Measurements from ENCODE around the gene LRRC46. TPM values are rescaled to one million over a fixed set of nuclear protein-coding genes. Genes with fewer than 3 reads are reported as not detected.

LRRC46 gene
- total and polyA plus RNA-seq, 10 of the 15 experiments (the other 5 are each of a cell fraction or from before 2014, with no cell fraction given) = 0.15 to 1.8 (median 0.38) TPM; not detected in 1

- FAIRE-seq = no peak
- 25% methylated on average over 4 of the region's 4 CpGs for whole genome bisulfite sequencing (ENCODE audit: insufficient coverage, insufficient replicate concordance, low lambda C conversion rate, missing lambda C conversion rate)
Observed at GRCh38 chr17:47844814-47845715, 13.6 kb downstream of the LRRC46 start.

More at GRCh38 chr17:47844814-47845715, 13.6 kb downstream of the LRRC46 start:
- RAD21 ChIA-PET (ENCODE audit: unreplicated experiment) = interaction anchor here (0.6 to 7.7 kb wide), 3 partner anchors 44 to 173 kb away, joined by 3 to 206 read pairs (median 8); no protein-coding TSS in a partner anchor
- SMC1A ChIA-PET (ENCODE audit: uncharacterized antibody, unreplicated experiment) = interaction anchor here (1.0 to 13.1 kb wide), 7 partner anchors 44 to 174 kb away, joined by 3 to 231 read pairs (median 4); partner anchors contain the start of genes CDK5RAP3, PNPO and SP2
- H3K79me2 ChIP-seq (ENCODE audit: control insufficient read depth, insufficient read depth, low read length) = no peaks in the 10 kb centered on the region
- peaks cover 10 to 13% of the 10 kb centered on the region in 2 experiments for H3K27me3 ChIP-seq (replicated peaks in 1 of 2; ENCODE audit: control insufficient read depth in 2 of 2, insufficient read depth in 2 of 2, low read length in 1 of 2)
- TF ChIP-seq PBX3 (IDR thresholded peaks at IDR 0.05; ENCODE audit: insufficient replicate concordance, low read depth, low read length) = no peak
- no peak for TF ChIP-seq SREBF2 (IDR thresholded peaks at IDR 0.05; ENCODE audit: low read length)
- no peak for TF ChIP-seq USF1 (IDR thresholded peaks at IDR 0.05; ENCODE audit: borderline replicate concordance, extremely low read length, insufficient read depth, low read depth, low read length)
- no peak for TF ChIP-seq RELB (IDR thresholded peaks at IDR 0.05; ENCODE audit: low read depth)
- no peak for TF ChIP-seq ZBTB4 (CRISPR knock-in tag; IDR thresholded peaks at IDR 0.05)
- TF ChIP-seq CTCF (IDR thresholded peaks at IDR 0.05 in 2 of 3, conservative IDR thresholded peaks at IDR 0.05 in 1 of 3; ENCODE audit: control insufficient read depth in 2 of 3, extremely low read depth in 1 of 3, insufficient read depth in 1 of 3, low read depth in 3 of 3, low read length in 3 of 3) = 0 out of 6 replicates have a peak, but pooled peaks of 1 of the 3 experiments have one; percentile 22
- H3K4me2 ChIP-seq (ENCODE audit: control insufficient read depth, insufficient read depth) = no peak overlapping the region
- ATAC-seq (no peak), DNase-seq (ENCODE audit: low read depth, low spot score) (no peak)
- intact Hi-C loops (cut with micrococcal nuclease; ENCODE audit: unreplicated experiment) = no loop called here
- H3K4me3 ChIP-seq = no peak overlapping the region
- no TSS peak for BruUV-seq (replicated peaks)
- H3K36me3 ChIP-seq (ENCODE audit: control insufficient read depth in 2 of 2, insufficient read depth in 2 of 2, low read length in 1 of 2) = no peaks in the 10 kb centered on the region
- H3K27ac ChIP-seq (ENCODE audit: control insufficient read depth, insufficient read depth) = no peak overlapping the region
- peaks cover 21% of the 10 kb centered on the region for H3K4me1 ChIP-seq (ENCODE audit: control insufficient read depth, insufficient read depth, low read length)
- no peaks in the 10 kb centered on the region for H3K9me3 ChIP-seq (replicated peaks; ENCODE audit: control insufficient read depth, insufficient read depth, low read length)
- CTCF ChIA-PET = interaction anchor here (0.7 to 12.4 kb wide), 6 partner anchors 14 to 173 kb away, joined by 3 to 502 read pairs (median 7); partner anchors contain the start of gene SP2
- POLR2A ChIA-PET = interaction anchor here (0.5 to 1.3 kb wide), 4 partner anchors 50 to 174 kb away, joined by 3 to 4 read pairs (median 4); partner anchors contain the start of gene SP2
- H3K9ac ChIP-seq (ENCODE audit: control insufficient read depth, insufficient read depth, low read length) = no peak overlapping the region
- H4K20me1 ChIP-seq (ENCODE audit: control insufficient read depth, insufficient read depth) = no peaks in the 10 kb centered on the region
- in situ Hi-C loops (cut with MboI) = loop anchor here (5.0 to 10.0 kb wide), 3 partner anchors 47 to 780 kb away; partner anchors contain the start of gene HOXB9
- H2AFZ ChIP-seq (ENCODE audit: control insufficient read depth, low read depth, low read length) = no peak overlapping the region
